Neural progenitor cell (in vitro differentiated cells): ENCODE data around the gene USP32. TPM values are rescaled to one million over a fixed set of nuclear protein-coding genes. Genes with fewer than 3 reads are reported as not detected.
A peak's percentile ranks its signal among the peaks of the same experiment; 100 is the strongest.

Source experiments
- DNase-seq: peaks from one replicate; pipeline ENCODE4 v3.0.0-alpha.2; 2016; ENCODE audit warnings: low spot score
- H2AFZ ChIP-seq: fragments of 200-600 bp; sonication (generic); replicated peaks from 2 replicates; pipeline ENCODE4 v1.6.1; 2016; ENCODE audit warnings: antibody characterized with exemption
- H3F3A ChIP-seq: fragments of 200-600 bp; sonication (generic); 2 replicates; pipeline ENCODE4 v1.6.1; 2016; ENCODE audit warnings: antibody characterized with exemption, low read depth
- H3K27ac ChIP-seq: fragments of 200-600 bp; sonication (generic); 2 replicates; pipeline ENCODE4 v1.5.1; 2016; ENCODE audit warnings: mild to moderate bottlenecking
- H3K27me3 ChIP-seq: fragments of 200-600 bp; sonication (generic); 2 replicates; pipeline ENCODE4 v1.6.1; 2016; ENCODE audit warnings: mild to moderate bottlenecking, moderate library complexity
- H3K36me3 ChIP-seq: fragments of 200-600 bp; sonication (generic); 2 replicates; pipeline ENCODE4 v1.5.1; 2016
- H3K4me1 ChIP-seq: fragments of 200-600 bp; sonication (generic); 2 replicates; pipeline ENCODE4 v1.6.1; 2016; ENCODE audit warnings: mixed run types
- H3K4me2 ChIP-seq: fragments of 200-600 bp; sonication (generic); 2 replicates; pipeline ENCODE4 v1.6.1; 2016
- H3K4me3 ChIP-seq: fragments of 200-600 bp; sonication (generic); 2 replicates; pipeline ENCODE4 v1.5.1; 2016
- H3K79me2 ChIP-seq: fragments of 200-600 bp; sonication (generic); 2 replicates; pipeline ENCODE4 v1.6.1; 2016; ENCODE audit warnings: low read depth
- H3K9ac ChIP-seq: fragments of 200-600 bp; sonication (generic); 2 replicates; pipeline ENCODE4 v1.6.1; 2016
- H3K9me3 ChIP-seq: fragments of 200-600 bp; sonication (generic); 2 replicates; pipeline ENCODE4 v1.5.1; 2016; ENCODE audit warnings: low read depth
- H4K20me1 ChIP-seq: fragments of 200-600 bp; sonication (generic); 2 replicates; pipeline ENCODE4 v1.6.1; 2016; ENCODE audit warnings: low read depth
- H3K27ac Mint-ChIP-seq: 3 replicates; pipeline ENCODE4 v1.8.0; 2021; ENCODE audit warnings: mixed read lengths
- H3K27me3 Mint-ChIP-seq: 2 replicates; pipeline ENCODE4 v1.8.0; 2022; ENCODE audit warnings: low read depth, mild to moderate bottlenecking, inconsistent platforms, moderate library complexity, mixed read lengths; ENCODE audit not compliant: insufficient read depth
- H3K36me3 Mint-ChIP-seq: 3 replicates; pipeline ENCODE4 v1.8.0; 2021; ENCODE audit warnings: mixed read lengths
- H3K4me1 Mint-ChIP-seq: 3 replicates; pipeline ENCODE4 v1.8.0; 2021; ENCODE audit warnings: mixed read lengths
- H3K4me3 Mint-ChIP-seq: 3 replicates; pipeline ENCODE4 v1.8.0; 2021; ENCODE audit warnings: mild to moderate bottlenecking, moderate library complexity, mixed read lengths
- H3K9me3 Mint-ChIP-seq: 3 replicates; pipeline ENCODE4 v1.8.0; 2020; ENCODE audit warnings: mixed read lengths
- EZH2 ChIP-seq: fragments of 200-600 bp; sonication (generic); IDR thresholded peaks from 2 replicates; pipeline ENCODE4 v1.6.1; 2017; ENCODE audit warnings: antibody characterized with exemption, mild to moderate bottlenecking, moderate library complexity
- EZH2phosphoT487 ChIP-seq: fragments of 200-600 bp; sonication (generic); IDR thresholded peaks from 2 replicates; pipeline ENCODE4 v1.6.1; 2017; ENCODE audit warnings: antibody characterized with exemption
- total RNA-seq: library from RNA; depleted of rRNA; stranded (reverse); fragments of >200 nt; gene quantifications from 2 replicates; pipeline ENCODE4 v1.2.3, GENCODE V29; 2015; ENCODE audit warnings: low replicate concordance
- TF ChIP-seq, protein P1 (sequence below): fragments of 200-600 bp; sonication (generic); IDR thresholded peaks from 2 replicates; pipeline ENCODE4 v1.5.1; 2017; ENCODE audit warnings: antibody characterized with exemption, mild to moderate bottlenecking

USP32 gene
- total RNA-seq, 1 donor from 2014 or later, result 45.0 TPM

DNA sequence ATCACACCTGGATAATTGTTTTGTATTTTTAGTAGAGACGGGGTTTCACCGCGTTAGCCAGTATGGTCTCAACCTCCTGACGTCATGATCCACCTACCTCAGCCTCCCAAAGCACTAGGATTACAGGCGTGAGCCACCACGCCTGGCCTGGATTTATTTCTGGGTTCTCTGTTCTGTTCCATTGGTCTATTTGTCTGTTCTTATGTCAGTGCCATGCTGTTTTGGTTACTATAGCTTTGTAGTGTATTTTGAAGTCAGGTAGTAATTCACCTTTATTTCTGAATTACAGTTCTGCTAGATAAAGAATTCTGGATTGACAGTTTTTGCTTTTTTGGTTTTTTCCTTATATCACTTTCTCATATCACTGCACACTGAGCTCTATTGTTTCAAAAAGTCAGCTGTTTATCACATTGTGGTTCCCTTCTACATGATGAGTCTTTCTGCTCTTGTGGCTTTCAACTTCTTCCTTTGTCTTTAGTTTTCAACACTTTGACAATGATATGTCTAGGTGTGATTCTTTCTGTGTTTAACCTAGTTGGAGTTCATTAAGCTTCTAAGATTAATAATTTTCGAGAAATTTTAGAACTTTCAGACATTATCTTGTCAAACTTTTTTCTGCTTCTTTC lies 144.0 kb downstream of the USP32 start:
- Histone ChIP-seq H3K9ac (no peak overlapping the region), H3K4me1 (peaks cover 14% of the 10 kb centered on the region), H3K27me3 (no peaks in the 10 kb centered on the region), H3K27ac (peak overlapping the region; percentile 90), H3K36me3 (peaks cover 16% of the 10 kb centered on the region), H4K20me1 (no peaks in the 10 kb centered on the region), H3F3A (peaks cover 20% of the 10 kb centered on the region), H3K4me2 (no peak overlapping the region), H3K79me2 (no peaks in the 10 kb centered on the region), H3K4me3 (no peak overlapping the region), H3K9me3 (no peaks in the 10 kb centered on the region), H2AFZ (no peak overlapping the region)
- peaks cover 2% of the 10 kb centered on the region for H3K27me3 Mint-ChIP-seq
- no peak overlapping the region for H3K27ac Mint-ChIP-seq
- no peak for TF ChIP-seq EZH2
- H3K36me3 Mint-ChIP-seq, result peaks cover 15% of the 10 kb centered on the region
- DNase-seq, result no peak
- H3K9me3 Mint-ChIP-seq, result peaks cover 14% of the 10 kb centered on the region
- no peak overlapping the region for H3K4me3 Mint-ChIP-seq
- no peaks in the 10 kb centered on the region for H3K4me1 Mint-ChIP-seq

DNA sequence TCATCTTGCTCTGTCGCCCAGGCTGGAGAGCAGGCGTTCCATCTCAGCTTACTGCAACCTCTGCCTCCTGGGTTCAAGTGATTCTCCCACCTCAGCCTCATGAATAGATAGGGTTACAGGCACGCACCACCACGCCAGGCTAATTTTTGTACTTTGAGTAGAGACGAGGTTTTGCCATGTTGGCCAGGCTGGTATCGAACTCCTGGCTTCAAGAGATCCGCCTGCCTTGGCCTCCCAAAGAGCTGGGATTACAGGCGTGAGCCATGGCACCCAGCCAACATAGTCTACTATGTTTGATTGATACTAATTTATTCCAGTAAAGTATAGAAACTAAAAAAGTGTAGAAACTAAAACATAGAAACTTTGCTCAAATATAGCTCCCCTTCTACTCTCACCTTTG lies 147.3 kb downstream of the USP32 start:
- H3K9ac ChIP-seq, result no peak overlapping the region
- H3K9me3 Mint-ChIP-seq, result peaks cover 14% of the 10 kb centered on the region
- H3K36me3 Mint-ChIP-seq, result peaks cover 17% of the 10 kb centered on the region
- no peaks in the 10 kb centered on the region for H4K20me1 ChIP-seq
- no peak overlapping the region for H3K4me2 ChIP-seq
- TF ChIP-seq, protein P1, sequence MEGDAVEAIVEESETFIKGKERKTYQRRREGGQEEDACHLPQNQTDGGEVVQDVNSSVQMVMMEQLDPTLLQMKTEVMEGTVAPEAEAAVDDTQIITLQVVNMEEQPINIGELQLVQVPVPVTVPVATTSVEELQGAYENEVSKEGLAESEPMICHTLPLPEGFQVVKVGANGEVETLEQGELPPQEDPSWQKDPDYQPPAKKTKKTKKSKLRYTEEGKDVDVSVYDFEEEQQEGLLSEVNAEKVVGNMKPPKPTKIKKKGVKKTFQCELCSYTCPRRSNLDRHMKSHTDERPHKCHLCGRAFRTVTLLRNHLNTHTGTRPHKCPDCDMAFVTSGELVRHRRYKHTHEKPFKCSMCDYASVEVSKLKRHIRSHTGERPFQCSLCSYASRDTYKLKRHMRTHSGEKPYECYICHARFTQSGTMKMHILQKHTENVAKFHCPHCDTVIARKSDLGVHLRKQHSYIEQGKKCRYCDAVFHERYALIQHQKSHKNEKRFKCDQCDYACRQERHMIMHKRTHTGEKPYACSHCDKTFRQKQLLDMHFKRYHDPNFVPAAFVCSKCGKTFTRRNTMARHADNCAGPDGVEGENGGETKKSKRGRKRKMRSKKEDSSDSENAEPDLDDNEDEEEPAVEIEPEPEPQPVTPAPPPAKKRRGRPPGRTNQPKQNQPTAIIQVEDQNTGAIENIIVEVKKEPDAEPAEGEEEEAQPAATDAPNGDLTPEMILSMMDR, result no peak
- TF ChIP-seq EZH2phosphoT487 (no peak), EZH2 (no peak)
- H3F3A ChIP-seq, result peaks cover 16% of the 10 kb centered on the region
- H3K4me3 ChIP-seq, result no peak overlapping the region
- H3K9me3 ChIP-seq, result no peaks in the 10 kb centered on the region
- no peaks in the 10 kb centered on the region for H3K79me2 ChIP-seq
- DNase-seq, result no peak
- no peaks in the 10 kb centered on the region for H3K27me3 ChIP-seq
- H3K4me3 Mint-ChIP-seq, result no peak overlapping the region
- peaks cover 7% of the 10 kb centered on the region for H3K36me3 ChIP-seq
- no peak overlapping the region for H2AFZ ChIP-seq
- H3K27ac Mint-ChIP-seq, result no peak overlapping the region
- H3K4me1 Mint-ChIP-seq, result no peaks in the 10 kb centered on the region
- peaks cover 2% of the 10 kb centered on the region for H3K27me3 Mint-ChIP-seq
- peaks cover 13% of the 10 kb centered on the region for H3K4me1 ChIP-seq
- H3K27ac ChIP-seq, result no peak overlapping the region

DNA sequence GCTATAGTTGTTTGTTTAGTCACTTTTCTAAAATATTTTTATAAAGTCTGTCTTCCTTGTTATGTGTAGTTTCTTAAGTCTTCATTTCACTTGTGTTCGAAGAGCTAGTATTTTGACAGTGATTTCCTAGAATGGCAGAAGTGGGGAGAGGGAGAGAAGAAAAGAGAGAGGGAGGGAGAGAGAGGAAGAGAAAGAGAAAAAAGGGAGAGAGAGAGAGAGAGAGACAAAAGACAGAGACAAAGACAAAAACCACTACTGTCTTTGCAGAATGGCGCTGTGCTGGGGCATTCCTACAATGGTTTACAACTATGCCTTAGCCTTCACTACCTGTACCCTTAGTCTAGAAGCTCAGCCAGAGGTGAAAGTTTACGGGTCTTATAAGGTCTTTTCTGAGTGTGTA lies 151.6 kb downstream of the USP32 start:
- H3K9ac ChIP-seq, result no peak overlapping the region
- Mint-ChIP-seq H3K36me3 (peaks cover 6% of the 10 kb centered on the region), H3K9me3 (no peaks in the 10 kb centered on the region), H3K4me3 (no peak overlapping the region), H3K27ac (no peak overlapping the region), H3K4me1 (no peaks in the 10 kb centered on the region), H3K27me3 (no peaks in the 10 kb centered on the region)
- no peaks in the 10 kb centered on the region for H3K36me3 ChIP-seq
- no peak overlapping the region for H3K27ac ChIP-seq
- peaks cover 5% of the 10 kb centered on the region for H3F3A ChIP-seq
- H3K4me1 ChIP-seq, result no peaks in the 10 kb centered on the region
- H3K4me2 ChIP-seq, result no peak overlapping the region
- H3K4me3 ChIP-seq, result no peak overlapping the region
- no peaks in the 10 kb centered on the region for H4K20me1 ChIP-seq
- no peaks in the 10 kb centered on the region for H3K9me3 ChIP-seq
- no peaks in the 10 kb centered on the region for H3K27me3 ChIP-seq
- H2AFZ ChIP-seq, result no peak overlapping the region
- DNase-seq, result no peak
- no peaks in the 10 kb centered on the region for H3K79me2 ChIP-seq
- TF ChIP-seq, protein P1, result no peak
- no peak for TF ChIP-seq EZH2
- no peak for TF ChIP-seq EZH2phosphoT487

DNA sequence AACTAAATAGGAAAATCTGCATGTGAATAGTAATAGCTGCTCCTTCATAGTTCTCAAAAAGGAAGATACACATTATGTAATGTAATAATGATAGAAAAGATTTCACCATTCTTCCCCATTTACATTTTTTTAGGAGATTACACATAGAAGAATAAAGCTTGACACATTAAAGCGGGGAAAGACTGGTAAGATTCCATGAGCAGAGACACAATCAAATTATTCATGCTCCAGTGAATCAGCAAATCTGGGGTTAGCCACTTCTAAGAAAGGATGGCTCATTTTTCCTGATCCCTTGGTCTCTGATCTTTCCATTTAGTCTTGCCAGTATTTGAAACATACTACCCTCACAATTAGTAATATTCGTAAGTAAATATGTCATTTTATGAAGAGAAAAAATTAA lies 160.2 kb downstream of the USP32 start:
- Histone ChIP-seq H3K27ac (no peak overlapping the region), H3K36me3 (no peaks in the 10 kb centered on the region), H3K4me2 (peak overlapping the region; percentile 50), H3K79me2 (no peaks in the 10 kb centered on the region), H3F3A (peaks cover 24% of the 10 kb centered on the region), H3K4me3 (no peak overlapping the region), H3K27me3 (no peaks in the 10 kb centered on the region), H3K9me3 (no peaks in the 10 kb centered on the region), H4K20me1 (peaks cover 6% of the 10 kb centered on the region), H3K9ac (no peak overlapping the region), H2AFZ (no peak overlapping the region), H3K4me1 (peaks cover 11% of the 10 kb centered on the region)
- H3K27me3 Mint-ChIP-seq, result no peaks in the 10 kb centered on the region
- no peaks in the 10 kb centered on the region for H3K9me3 Mint-ChIP-seq
- H3K27ac Mint-ChIP-seq, result no peak overlapping the region
- peaks cover 9% of the 10 kb centered on the region for H3K4me1 Mint-ChIP-seq
- TF ChIP-seq EZH2phosphoT487, result no peak
- TF ChIP-seq, protein P1, result no peak
- TF ChIP-seq EZH2, result no peak
- DNase-seq, result peak; percentile 68
- peaks cover 6% of the 10 kb centered on the region for H3K36me3 Mint-ChIP-seq
- no peak overlapping the region for H3K4me3 Mint-ChIP-seq
